GM06990 (cell line): ENCODE data around the gene PRKACG.

Source experiments
- DNase-seq: peaks from one replicate; pipeline ENCODE4 v3.0.0-alpha.2; 2011; ENCODE audit not compliant: insufficient read length; ENCODE audit errors: extremely low read depth
- H3K27me3 ChIP-seq: replicated peaks from 2 replicates; pipeline ENCODE4 v1.6.0; 2011; ENCODE audit warnings: low read length; ENCODE audit not compliant: control insufficient read depth, insufficient read depth
- H3K36me3 ChIP-seq: 2 replicates; pipeline ENCODE4 v1.5.1; 2011; ENCODE audit warnings: low read length; ENCODE audit not compliant: control insufficient read depth, insufficient read depth
- H3K4me3 ChIP-seq: replicated peaks from 2 replicates; pipeline ENCODE4 v1.5.1; 2011; ENCODE audit warnings: low read depth, mild to moderate bottlenecking, control low read depth, low read length
- CTCF ChIP-seq: IDR thresholded peaks from 2 replicates; pipeline ENCODE4 v1.5.1; 2011; ENCODE audit warnings: low read length, control low read depth, mild to moderate bottlenecking, inconsistent platforms; ENCODE audit not compliant: insufficient read depth, poor library complexity, severe bottlenecking

Gene PRKACG

GRCh38 chr9:69020301-69021145 lies 6.6 kb upstream of the PRKACG start:
- no peaks in the 10 kb centered on the region for H3K27me3 ChIP-seq
- no peak for TF ChIP-seq CTCF
- no peaks in the 10 kb centered on the region for H3K36me3 ChIP-seq
- no peak for DNase-seq
- H3K4me3 ChIP-seq, result no peak overlapping the region

- no peak for TF ChIP-seq CTCF
- Histone ChIP-seq H3K27me3 (no peaks in the 10 kb centered on the region), H3K36me3 (no peaks in the 10 kb centered on the region), H3K4me3 (no peak overlapping the region)
- DNase-seq, result no peak
Observed at GRCh38 chr9:69019808-69020207, 5.9 kb upstream of the PRKACG start.

GRCh38 chr9:69018737-69019136 lies 4.8 kb upstream of the PRKACG start:
- no peak for DNase-seq
- Histone ChIP-seq H3K4me3 (no peak overlapping the region), H3K36me3 (no peaks in the 10 kb centered on the region), H3K27me3 (no peaks in the 10 kb centered on the region)
- TF ChIP-seq CTCF, result no peak

GRCh38 chr9:69016191-69017096 lies 2.5 kb upstream of the PRKACG start:
- TF ChIP-seq CTCF, result no peak
- no peak for DNase-seq
- no peaks in the 10 kb centered on the region for H3K36me3 ChIP-seq
- H3K4me3 ChIP-seq, result no peak overlapping the region
- H3K27me3 ChIP-seq, result no peaks in the 10 kb centered on the region

GRCh38 chr9:69013382-69013727 lies 558 bp downstream of the PRKACG start:
- DNase-seq, result no peak
- Histone ChIP-seq H3K4me3 (no peak overlapping the region), H3K27me3 (no peaks in the 10 kb centered on the region), H3K36me3 (no peaks in the 10 kb centered on the region)
- no peak for TF ChIP-seq CTCF
